ENCODE measurements around the gene DOCK10.

The DOCK10 gene

DNA sequence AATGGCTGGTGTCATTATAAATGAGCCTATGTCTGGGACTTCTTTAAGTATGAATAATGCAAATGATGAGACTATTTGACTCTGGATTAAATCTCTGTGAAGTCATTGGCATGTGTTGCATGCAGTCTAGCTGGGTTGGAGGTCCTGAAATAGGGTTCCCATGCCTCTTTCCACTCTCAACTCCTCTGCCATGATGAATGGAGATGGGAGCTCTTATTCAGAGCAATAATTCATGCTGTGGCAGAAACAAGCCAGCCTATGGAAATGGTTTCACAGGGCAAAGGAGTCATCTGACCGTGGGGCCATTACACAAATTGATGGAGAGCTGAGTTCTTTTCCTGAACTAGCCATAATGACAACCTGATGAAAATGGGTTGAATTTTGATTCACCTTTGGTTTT, 310.6 kb downstream of the DOCK10 start:
- in situ Hi-C loops (cut with HindIII; ENCODE audit: low pct_ligation_motif_present, low pct_unique_long_range_greater_than_20kb, low sequenced_read_pairs), result no loop called here
- no peak for DNase-seq

DNA sequence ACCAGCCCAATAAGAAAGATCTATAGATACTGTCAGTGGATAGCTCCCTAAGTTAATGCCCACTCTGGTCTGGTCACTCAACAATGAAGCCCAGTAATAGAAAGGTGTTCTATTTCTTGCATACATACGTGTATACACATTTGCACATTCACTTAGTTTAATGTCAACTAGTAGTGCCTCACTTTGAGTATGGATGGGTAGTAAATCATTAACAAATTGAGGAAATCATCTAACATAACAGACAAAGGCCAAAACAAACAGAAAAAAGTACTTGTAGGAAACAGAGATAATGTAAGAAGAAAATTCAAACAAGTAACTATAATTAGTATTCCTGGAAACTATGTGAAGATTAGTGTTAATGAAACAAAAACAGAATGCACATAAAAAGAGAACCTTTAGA, 312.8 kb downstream of the DOCK10 start:
- in situ Hi-C loops (cut with HindIII; ENCODE audit: low pct_ligation_motif_present, low pct_unique_long_range_greater_than_20kb, low sequenced_read_pairs), result no loop called here
- no peak for DNase-seq

DNA sequence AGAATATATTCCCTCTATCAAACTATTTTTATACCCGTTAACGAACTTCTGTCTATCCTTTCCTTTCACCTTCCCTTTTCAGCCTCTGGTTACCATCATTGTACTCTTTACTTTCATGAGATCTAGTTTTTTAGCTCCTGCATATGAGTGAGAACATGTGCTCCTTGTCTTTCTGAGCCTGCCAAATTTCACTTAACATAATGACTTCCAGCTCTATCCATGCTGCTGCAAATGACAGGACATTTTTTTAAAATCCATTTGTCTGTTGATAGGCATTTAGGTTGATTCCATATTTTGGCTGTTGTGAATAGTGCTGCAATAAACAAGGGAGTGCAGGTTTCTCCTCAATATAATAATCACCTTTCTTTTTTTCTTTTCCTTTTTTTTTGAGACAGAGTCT, 317.9 kb downstream of the DOCK10 start:
- DNase-seq, result no peak
- in situ Hi-C loops (cut with HindIII; ENCODE audit: low pct_ligation_motif_present, low pct_unique_long_range_greater_than_20kb, low sequenced_read_pairs), result no loop called here

DNA sequence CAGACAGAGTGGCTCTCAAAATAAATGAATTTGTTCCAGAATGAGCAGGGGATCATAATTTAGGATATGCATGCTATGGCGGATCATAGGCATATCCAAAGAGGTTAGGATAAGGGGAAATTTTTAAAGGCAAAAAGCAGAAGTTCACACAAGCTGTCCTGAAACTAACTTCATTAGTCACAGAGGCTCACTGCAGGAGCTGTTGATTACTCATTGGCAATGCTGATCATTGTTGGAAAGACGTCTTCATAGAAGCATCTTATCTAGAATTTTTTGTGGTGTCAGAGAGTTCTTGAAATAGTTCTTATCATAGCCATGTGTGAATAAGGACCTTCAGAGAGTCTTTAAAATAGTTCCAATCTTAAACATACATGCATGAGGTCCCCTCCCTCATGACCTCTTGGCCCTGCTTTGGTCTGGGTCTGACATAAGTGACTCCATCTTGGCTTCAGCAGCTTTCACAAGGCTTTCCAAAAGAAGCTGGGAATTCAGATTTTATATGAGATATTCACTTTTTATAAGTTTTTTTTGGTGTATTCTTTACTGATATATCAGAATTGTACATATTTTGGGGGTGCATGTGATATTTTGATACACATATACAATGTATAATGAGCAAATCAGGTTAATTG, 318.6 kb downstream of the DOCK10 start:
- DNase-seq, result no peak
- in situ Hi-C loops (cut with HindIII; ENCODE audit: low pct_ligation_motif_present, low pct_unique_long_range_greater_than_20kb, low sequenced_read_pairs), result no loop called here

DNA sequence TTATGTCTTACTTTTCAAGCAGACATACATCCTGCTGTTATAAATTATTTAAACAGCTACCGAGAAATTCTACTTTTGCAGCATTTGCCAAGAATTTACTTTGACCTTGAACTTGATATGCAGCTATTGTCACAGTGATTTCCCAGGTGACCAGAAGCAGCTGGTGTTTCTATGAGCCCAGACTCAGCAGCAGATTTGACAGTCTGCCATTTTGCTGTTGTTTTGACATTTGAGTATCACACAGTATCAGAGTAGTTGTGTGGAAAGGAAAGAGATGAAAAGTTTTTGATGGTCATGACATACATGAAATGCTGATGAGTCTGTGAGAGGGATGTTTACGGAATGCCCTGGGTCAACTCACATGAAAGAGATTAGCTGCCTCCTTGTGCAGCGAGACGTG, 319.5 kb downstream of the DOCK10 start:
- in situ Hi-C loops (cut with HindIII; ENCODE audit: low pct_ligation_motif_present, low pct_unique_long_range_greater_than_20kb, low sequenced_read_pairs), result no loop called here
- no peak for DNase-seq

DNA sequence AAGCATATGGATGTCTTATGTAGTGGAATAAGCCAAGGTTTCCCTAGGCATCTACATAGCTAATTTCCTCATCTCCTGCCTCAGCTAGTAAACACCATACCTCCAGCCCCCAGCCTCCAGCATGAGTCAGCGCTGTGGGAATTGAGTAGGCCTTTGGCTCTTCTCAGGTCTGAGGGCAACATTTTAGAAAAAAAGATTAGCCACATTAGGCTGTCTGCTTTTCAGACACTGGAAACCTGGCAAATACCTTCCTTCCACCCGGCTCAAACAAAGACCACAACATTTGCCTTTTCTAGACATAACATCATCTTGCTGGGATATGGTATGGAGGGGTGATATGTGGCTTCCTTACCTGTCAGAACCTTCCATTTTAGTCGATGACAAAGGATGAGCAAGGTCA, 320.0 kb downstream of the DOCK10 start:
- no peak for DNase-seq
- in situ Hi-C loops (cut with HindIII; ENCODE audit: low pct_ligation_motif_present, low pct_unique_long_range_greater_than_20kb, low sequenced_read_pairs), result no loop called here

DNA sequence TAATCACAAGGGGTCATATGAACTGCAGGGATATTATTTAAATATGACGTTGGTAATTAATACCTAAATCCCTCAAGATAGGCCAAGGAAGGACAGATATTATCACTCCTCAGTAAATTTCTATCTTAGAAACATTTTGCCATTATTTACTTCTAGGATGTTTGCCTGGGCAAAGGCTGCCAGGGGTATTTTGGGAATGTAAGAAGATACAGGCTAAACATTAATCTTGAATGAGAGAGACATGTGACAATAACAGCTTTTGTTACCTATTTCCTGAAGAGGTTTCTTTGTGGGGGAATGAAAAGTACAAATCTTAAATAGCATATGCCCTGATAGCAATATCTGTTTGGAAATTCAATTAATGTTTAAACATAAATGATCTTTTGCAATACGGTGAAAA, 325.3 kb downstream of the DOCK10 start:
- DNase-seq, result no peak
- in situ Hi-C loops (cut with HindIII; ENCODE audit: low pct_ligation_motif_present, low pct_unique_long_range_greater_than_20kb, low sequenced_read_pairs), result no loop called here

DNA sequence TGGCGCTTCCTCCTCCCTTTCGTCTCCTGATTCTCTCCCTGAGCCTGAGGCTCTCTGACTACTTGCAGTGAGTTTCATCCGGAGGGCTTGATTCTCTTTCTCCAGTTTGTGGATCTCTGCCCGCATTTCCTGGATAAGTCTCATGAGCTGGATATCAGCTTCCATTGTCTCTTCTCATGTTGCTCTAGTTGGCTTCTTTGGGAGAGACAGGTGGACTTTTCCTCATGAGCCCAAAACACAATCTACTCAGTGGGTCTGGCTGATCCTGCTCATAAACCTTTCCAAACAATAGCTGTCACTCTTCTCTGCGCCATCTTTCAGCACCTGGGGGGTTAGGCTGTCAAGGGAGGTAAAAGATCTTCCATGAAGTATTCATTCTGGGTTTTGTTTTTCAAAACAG, 326.1 kb downstream of the DOCK10 start, which contains the start of gene CCDC195:
TSS of gene CCDC195 (minus strand) at position 165 of the 400 bp plus-strand sequence. CDS start at position 165, 0 bp downstream.
- in situ Hi-C loops (cut with HindIII; ENCODE audit: low pct_ligation_motif_present, low pct_unique_long_range_greater_than_20kb, low sequenced_read_pairs), result no loop called here
- no peak for DNase-seq

Measured in ACHN (cell line).